ENCODE results near the gene SART1. TPM values are rescaled to one million over a fixed set of nuclear protein-coding genes. Genes with fewer than 3 reads are reported as not detected.
A peak's percentile ranks its signal among the peaks of the same experiment; 100 is the strongest.

SART1 gene
- total RNA-seq, 3 donors from 2014 or later = 55.2 to 68.5 (median 55.9) TPM

DNA sequence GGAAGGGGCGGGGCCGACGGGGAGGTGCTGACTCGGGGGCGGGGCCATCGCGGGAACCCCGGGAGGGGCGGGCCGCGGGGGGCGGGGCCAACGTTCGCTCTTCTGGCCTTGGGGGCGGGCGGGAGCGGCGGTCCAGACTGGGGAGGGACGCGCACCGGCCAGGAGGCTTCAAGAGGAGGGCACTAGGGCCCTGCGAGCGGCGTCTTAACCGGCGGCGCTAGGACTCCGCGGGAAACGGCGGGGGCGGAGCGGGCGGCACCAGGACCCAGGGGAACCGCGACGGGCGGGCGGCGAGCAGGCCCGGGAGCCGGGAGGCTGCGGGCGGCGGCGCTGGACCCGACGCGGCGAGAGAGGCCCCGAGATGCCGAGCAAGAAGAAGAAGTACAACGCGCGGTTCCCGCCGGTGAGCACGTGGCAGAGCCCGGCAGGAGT, 42.4 kb upstream of the SART1 start, which contains the start of gene DRAP1:
DRAP1 (plus strand) TSS at position 286 of the 432 bp plus-strand sequence; CDS start at position 362, 76 bp downstream.
- Histone ChIP-seq H3K4me3 (peak within 1 kb of the TSS; percentile 78 to 98 (median 95)), H3K36me3 (no peaks in the 10 kb centered on the region), H3K27ac (peak within 1 kb of the TSS; percentile 94 to 99), H3K4me1 (peaks cover 9 to 29% of the 10 kb centered on the region in 2 donors), H3K27me3 (no peaks in the 10 kb centered on the region), H3K9me3 (no peaks in the 10 kb centered on the region)
- TF ChIP-seq POLR2A (IDR thresholded peaks at IDR 0.05) (no peak), POLR2AphosphoS5 (IDR thresholded peaks at IDR 0.05) (peak; percentile 46 to 74 (median 52))
- intact Hi-C loops (cut with DNase I; ENCODE audit: low total_unique reads) = no loop called here
- peak; percentile 98 to 99 for DNase-seq (ENCODE audit: low spot score in 2 of 2)

DNA sequence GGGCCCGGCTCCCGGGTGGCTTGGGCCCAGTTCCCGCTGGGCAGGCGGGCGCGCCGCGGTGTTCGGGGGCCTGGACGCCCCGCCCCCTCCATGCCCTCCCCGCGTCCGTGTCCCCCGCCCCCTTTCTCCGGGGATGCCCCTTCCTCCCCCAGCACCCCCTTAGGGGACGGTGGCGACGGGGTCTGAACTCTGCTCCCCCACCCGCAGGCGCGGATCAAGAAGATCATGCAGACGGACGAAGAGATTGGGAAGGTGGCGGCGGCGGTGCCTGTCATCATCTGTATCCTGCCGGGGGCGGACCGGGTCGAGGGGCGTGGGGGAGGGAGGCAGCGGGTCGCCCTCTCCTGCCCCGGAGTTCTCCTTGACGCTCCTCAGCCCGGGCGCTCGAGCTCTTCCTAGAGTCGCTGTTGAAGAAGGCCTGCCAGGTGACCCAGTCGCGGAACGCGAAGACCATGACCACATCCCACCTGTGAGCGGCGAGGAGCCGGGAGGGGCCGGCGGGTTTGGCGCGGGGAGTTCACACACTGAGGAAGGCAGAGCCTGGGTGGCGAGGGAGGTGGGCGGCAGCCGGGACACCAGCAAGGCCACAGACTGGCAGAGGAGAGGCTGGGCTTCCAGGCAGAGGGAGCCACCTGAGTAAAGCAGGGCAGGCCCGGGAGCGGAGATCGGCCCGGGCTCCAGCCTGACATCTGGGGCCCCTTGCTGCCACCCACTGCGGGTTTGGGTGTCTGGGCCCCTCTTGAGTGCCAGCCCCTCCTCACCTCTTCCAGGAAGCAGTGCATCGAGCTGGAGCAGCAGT, 41.8 kb upstream of the SART1 start:
- Histone ChIP-seq H3K4me1 (peaks cover 9 to 29% of the 10 kb centered on the region in 2 donors), H3K36me3 (no peaks in the 10 kb centered on the region), H3K9me3 (no peaks in the 10 kb centered on the region), H3K4me3 (peak overlapping the region; percentile 78 to 98 (median 95)), H3K27me3 (no peaks in the 10 kb centered on the region), H3K27ac (peak overlapping the region; percentile 94 to 99)
- TF ChIP-seq, protein P1, sequence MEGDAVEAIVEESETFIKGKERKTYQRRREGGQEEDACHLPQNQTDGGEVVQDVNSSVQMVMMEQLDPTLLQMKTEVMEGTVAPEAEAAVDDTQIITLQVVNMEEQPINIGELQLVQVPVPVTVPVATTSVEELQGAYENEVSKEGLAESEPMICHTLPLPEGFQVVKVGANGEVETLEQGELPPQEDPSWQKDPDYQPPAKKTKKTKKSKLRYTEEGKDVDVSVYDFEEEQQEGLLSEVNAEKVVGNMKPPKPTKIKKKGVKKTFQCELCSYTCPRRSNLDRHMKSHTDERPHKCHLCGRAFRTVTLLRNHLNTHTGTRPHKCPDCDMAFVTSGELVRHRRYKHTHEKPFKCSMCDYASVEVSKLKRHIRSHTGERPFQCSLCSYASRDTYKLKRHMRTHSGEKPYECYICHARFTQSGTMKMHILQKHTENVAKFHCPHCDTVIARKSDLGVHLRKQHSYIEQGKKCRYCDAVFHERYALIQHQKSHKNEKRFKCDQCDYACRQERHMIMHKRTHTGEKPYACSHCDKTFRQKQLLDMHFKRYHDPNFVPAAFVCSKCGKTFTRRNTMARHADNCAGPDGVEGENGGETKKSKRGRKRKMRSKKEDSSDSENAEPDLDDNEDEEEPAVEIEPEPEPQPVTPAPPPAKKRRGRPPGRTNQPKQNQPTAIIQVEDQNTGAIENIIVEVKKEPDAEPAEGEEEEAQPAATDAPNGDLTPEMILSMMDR (IDR thresholded peaks at IDR 0.05) = no peak
- TF ChIP-seq POLR2A (IDR thresholded peaks at IDR 0.05) = no peak
- peak in 1 of 3 donors; percentile 19 for TF ChIP-seq POLR2AphosphoS5 (IDR thresholded peaks at IDR 0.05)
- intact Hi-C loops (cut with DNase I; ENCODE audit: low total_unique reads) = loop anchor here (1.0 kb wide), 1 partner anchor 29 kb away; the partner anchor contains the start of gene CCDC85B
- DNase-seq (ENCODE audit: low spot score in 2 of 2) = peak in 1 of 2 donors; percentile 57

DNA sequence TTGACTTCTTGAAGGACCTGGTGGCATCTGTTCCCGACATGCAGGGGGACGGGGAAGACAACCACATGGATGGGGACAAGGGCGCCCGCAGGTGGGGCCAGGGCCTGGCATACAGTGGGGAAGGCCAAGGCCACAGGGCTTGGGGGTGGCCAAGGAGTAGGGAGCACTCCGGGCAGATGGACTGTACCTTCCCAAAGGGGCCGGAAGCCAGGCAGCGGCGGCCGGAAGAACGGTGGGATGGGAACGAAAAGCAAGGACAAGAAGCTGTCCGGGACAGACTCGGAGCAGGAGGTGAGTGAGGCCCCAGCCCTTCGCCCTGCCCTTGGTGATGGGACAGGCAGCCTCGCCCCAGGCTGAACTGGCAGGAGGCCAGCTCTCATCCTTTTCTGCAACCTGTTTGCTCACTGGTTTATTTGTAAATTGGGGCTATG, 41.1 kb upstream of the SART1 start:
- Histone ChIP-seq H3K4me3 (peak overlapping the region; percentile 78 to 98 (median 95)), H3K36me3 (no peaks in the 10 kb centered on the region), H3K27ac (peak overlapping the region; percentile 94 to 99), H3K4me1 (peaks cover 9 to 29% of the 10 kb centered on the region in 2 donors), H3K27me3 (no peaks in the 10 kb centered on the region), H3K9me3 (no peaks in the 10 kb centered on the region)
- intact Hi-C loops (cut with DNase I; ENCODE audit: low total_unique reads) = loop anchor here (1.0 kb wide), 1 partner anchor 30 kb away; the partner anchor contains the start of gene CCDC85B
- DNase-seq (ENCODE audit: low spot score in 2 of 2) = no peak
- TF ChIP-seq POLR2AphosphoS5 (IDR thresholded peaks at IDR 0.05) (no peak), POLR2A (IDR thresholded peaks at IDR 0.05) (no peak)
- TF ChIP-seq, protein P1 (IDR thresholded peaks at IDR 0.05) = no peak

DNA sequence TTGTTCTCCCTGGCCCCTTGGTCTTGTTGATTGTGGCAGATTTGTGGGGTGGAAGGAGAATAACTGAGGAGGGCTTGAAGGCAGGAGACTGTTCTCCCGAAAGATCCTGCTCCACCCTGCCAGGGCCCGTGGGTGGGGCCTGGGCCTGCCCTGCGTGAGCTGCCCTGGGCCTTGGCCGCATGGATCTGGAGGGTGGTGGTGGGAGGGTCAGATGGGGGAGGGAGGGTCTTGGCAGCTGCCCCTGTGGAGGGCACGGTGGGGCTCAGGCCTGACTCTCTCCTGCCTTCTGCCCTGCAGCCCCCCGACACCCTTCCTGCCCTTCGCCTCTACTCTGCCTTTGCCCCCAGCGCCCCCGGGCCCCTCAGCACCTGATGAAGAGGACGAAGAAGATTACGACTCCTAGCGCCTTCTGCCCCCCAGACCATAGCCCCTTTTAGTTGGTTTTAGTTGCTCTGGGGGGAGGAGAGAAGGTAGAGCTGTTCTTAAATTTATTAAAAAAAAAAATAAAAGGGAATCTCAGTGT, 40.4 kb upstream of the SART1 start:
- intact Hi-C loops (cut with DNase I; ENCODE audit: low total_unique reads) = no loop called here
- Histone ChIP-seq H3K4me3 (peak overlapping the region in 2 of 3 donors; percentile 95 to 98), H3K27ac (peak overlapping the region in 1 of 2 donors; percentile 99)

DNA sequence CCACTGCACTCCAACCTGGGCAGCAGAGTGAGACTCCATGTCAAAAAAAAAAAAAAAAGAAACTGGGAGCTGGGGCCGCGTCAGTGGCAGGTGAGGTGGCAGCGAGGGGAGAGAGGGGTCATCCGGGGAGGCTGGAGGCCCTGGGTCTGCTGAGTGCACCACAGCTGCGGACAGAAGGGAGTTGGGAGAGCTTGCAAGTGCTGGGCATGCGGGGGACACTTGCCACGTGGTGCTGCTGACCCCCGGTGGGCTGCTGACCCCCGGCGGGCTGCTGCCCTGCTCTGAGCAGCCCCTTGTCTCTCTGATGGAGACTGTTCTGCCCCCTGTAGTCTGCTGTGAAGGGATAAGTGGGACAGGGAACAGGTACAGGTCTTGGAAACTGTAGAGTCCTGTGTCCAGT, 39.7 kb upstream of the SART1 start:
- intact Hi-C loops (cut with DNase I; ENCODE audit: low total_unique reads) = no loop called here
- no peaks in the 10 kb centered on the region for H3K36me3 ChIP-seq
- no peak for DNase-seq (ENCODE audit: low spot score in 2 of 2)
- TF ChIP-seq, protein P1 (IDR thresholded peaks at IDR 0.05) = no peak
- TF ChIP-seq POLR2AphosphoS5 (IDR thresholded peaks at IDR 0.05) (no peak), POLR2A (IDR thresholded peaks at IDR 0.05) (no peak)
- no peaks in the 10 kb centered on the region for H3K27me3 ChIP-seq
- no peak overlapping the region for H3K27ac ChIP-seq
- H3K9me3 ChIP-seq = no peaks in the 10 kb centered on the region
- H3K4me3 ChIP-seq = no peak overlapping the region
- H3K4me1 ChIP-seq = peaks cover 0 to 19% of the 10 kb centered on the region in 2 donors

More for the DNA sequence above, 40.4 kb upstream of the SART1 start:
- Histone ChIP-seq H3K9me3 (no peaks in the 10 kb centered on the region), H3K27me3 (no peaks in the 10 kb centered on the region), H3K36me3 (no peaks in the 10 kb centered on the region), H3K4me1 (peaks cover 7 to 26% of the 10 kb centered on the region in 2 donors)
- no peak for DNase-seq (ENCODE audit: low spot score in 2 of 2)
- TF ChIP-seq POLR2AphosphoS5 (IDR thresholded peaks at IDR 0.05) = no peak
- no peak for TF ChIP-seq POLR2A (IDR thresholded peaks at IDR 0.05)
- TF ChIP-seq, protein P1 (IDR thresholded peaks at IDR 0.05) = no peak

All from breast epithelium (tissue), 4 donors.